Left ventricle myocardium inferior (tissue), 1 donor: ENCODE results near the gene DDX39B. TPM values are rescaled to one million over a fixed set of nuclear protein-coding genes. Genes with fewer than 3 reads are reported as not detected.
"Not testable (repeated sequence)": the region's sequence is repeated elsewhere in the genome, so short reads cannot be mapped to it uniquely, and the experiment has no call there.

Experiments used
- DNase-seq: peaks from one replicate; pipeline ENCODE4 v3.0.0-alpha.2; 2020
- H3K27ac ChIP-seq: fragments of 200-600 bp; replicated peaks from 2 replicates; pipeline ENCODE4 v1.8.0; 2021
- H3K27me3 ChIP-seq: fragments of 200-600 bp; 2 replicates; pipeline ENCODE4 v1.8.0; 2021; ENCODE audit warnings: low read depth
- H3K36me3 ChIP-seq: fragments of 200-600 bp; 2 replicates; pipeline ENCODE4 v1.8.0; 2021
- H3K4me1 ChIP-seq: fragments of 200-600 bp; 2 replicates; pipeline ENCODE4 v1.8.0; 2021
- H3K4me3 ChIP-seq: fragments of 200-600 bp; 2 replicates; pipeline ENCODE4 v1.8.0; 2021; ENCODE audit warnings: mild to moderate bottlenecking, moderate library complexity
- H3K9me3 ChIP-seq: fragments of 200-600 bp; replicated peaks from 2 replicates; pipeline ENCODE4 v1.8.0; 2021
- intact Hi-C: fragments of 100-400 bp; cut with micrococcal nuclease; formaldehyde crosslinking; loops from one replicate; pipeline ENCODE4 v1.11.0; 2022
- long read RNA-seq: library from polyadenylated mRNA; unstranded; transcript quantifications from one replicate; pipeline ENCODE4 v2.0.0, GENCODE V29; 2021
- total RNA-seq: library from RNA; stranded (reverse); fragmentation: NEBNext Ultra II Directional; extraction: Animal tissue kit (Norgen Biotek cat#: 25700); gene quantifications from one replicate; pipeline ENCODE4 v1.2.1, GENCODE V29; 2021
- TF ChIP-seq, protein P1 (sequence below): fragments of 200-600 bp; IDR thresholded peaks from 2 replicates; pipeline ENCODE4 v1.8.0; 2021; ENCODE audit warnings: antibody characterized with exemption, mild to moderate bottlenecking, borderline replicate concordance
- donor health status: DM: no; HTN: yes; CAD: no; lungs with severe emphysema.

DDX39B gene
- total RNA-seq: 179 TPM
- long read RNA-seq, full-length matches to known transcripts: 88 of 108 reads
- long read RNA-seq, partial matches to known transcripts: 11 of 108 reads
- long read RNA-seq, other reads (novel, unspliced or antisense): 9 of 108 reads

DNA sequence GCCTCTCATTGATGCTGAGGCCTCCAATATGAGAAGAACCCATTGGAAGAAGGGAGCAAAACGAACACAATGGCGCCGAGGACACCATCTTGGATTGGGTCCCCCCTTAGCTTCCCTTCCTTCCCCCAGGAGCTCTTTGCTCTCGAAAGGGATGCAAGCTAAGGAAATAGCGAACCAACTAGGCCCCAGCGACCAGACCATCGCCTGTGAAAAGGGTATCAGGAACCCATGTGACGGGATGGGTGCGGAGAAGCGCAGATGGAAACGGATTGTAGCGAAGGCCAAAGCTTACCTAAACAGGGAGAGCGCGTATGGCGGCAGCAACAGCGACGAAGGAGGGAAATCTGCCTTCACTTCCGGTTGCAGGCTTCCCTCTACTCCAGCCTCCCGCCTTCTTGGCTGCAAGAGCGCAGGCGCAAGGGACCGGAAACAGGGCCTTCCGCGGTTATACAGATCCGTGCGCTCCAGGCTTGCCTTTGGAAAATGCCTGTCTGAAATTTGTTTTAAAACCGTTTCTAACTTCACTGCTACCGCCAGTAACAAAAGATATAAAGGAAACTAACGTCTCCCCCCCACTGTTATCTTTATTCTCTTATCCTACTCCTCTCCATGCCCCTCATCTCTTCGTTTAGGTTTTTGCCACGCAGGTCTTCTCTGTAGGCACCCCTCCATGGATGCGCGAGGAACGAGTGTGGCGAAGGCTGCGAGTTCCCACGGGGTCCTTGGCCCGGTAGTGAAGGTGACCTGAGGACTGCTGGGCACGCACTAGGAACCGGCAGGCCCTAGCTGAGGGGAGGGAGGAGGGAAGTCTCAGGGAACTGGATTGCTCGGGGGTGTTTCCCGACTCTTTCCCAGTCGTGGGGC lies at the start of gene DDX39B:
TSS of gene DDX39B (minus strand) at position 346 of the 864 bp plus-strand sequence. CDS start 1,471 bp downstream, outside the sequence.
- H3K9me3 ChIP-seq: no peaks in the 10 kb centered on the region

DNA sequence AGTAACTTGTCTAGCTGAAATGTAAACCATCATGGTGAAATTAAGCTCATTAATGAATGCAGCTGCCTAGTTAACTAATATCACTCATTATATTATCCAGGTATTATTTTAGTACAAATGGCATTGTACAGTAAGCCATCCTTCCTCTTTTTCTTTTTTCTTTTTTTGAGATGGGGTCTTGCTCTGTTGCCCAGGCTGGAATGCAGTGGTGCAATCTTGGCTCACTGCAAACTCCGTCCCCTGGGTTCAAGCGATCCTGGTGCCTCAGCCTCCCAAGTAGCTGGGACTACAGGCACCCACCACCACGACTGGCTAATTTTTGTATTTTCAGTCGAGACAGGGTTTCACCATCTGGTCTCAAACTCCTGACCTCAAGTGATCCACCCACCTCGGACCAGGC lies 48.9 kb upstream of the DDX39B start:
- DNase-seq, H3K27me3 ChIP-seq, H3K4me1 ChIP-seq, H3K27ac ChIP-seq, H3K4me3 ChIP-seq, H3K36me3 ChIP-seq, intact Hi-C loops, H3K9me3 ChIP-seq: not testable (repeated sequence)

More for the DNA sequence above, at the start of gene DDX39B:
- intact Hi-C loops: no loop called here
- TF ChIP-seq, protein P1, sequence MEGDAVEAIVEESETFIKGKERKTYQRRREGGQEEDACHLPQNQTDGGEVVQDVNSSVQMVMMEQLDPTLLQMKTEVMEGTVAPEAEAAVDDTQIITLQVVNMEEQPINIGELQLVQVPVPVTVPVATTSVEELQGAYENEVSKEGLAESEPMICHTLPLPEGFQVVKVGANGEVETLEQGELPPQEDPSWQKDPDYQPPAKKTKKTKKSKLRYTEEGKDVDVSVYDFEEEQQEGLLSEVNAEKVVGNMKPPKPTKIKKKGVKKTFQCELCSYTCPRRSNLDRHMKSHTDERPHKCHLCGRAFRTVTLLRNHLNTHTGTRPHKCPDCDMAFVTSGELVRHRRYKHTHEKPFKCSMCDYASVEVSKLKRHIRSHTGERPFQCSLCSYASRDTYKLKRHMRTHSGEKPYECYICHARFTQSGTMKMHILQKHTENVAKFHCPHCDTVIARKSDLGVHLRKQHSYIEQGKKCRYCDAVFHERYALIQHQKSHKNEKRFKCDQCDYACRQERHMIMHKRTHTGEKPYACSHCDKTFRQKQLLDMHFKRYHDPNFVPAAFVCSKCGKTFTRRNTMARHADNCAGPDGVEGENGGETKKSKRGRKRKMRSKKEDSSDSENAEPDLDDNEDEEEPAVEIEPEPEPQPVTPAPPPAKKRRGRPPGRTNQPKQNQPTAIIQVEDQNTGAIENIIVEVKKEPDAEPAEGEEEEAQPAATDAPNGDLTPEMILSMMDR: no peak
- Histone ChIP-seq H3K27me3 (no peaks in the 10 kb centered on the region), H3K4me1 (peaks cover 62% of the 10 kb centered on the region), H3K36me3 (peaks cover 35% of the 10 kb centered on the region), H3K27ac (peak within 1 kb of the TSS; percentile 92), H3K4me3 (peak within 1 kb of the TSS; percentile 83)
- peak; percentile 94 for DNase-seq

DNA sequence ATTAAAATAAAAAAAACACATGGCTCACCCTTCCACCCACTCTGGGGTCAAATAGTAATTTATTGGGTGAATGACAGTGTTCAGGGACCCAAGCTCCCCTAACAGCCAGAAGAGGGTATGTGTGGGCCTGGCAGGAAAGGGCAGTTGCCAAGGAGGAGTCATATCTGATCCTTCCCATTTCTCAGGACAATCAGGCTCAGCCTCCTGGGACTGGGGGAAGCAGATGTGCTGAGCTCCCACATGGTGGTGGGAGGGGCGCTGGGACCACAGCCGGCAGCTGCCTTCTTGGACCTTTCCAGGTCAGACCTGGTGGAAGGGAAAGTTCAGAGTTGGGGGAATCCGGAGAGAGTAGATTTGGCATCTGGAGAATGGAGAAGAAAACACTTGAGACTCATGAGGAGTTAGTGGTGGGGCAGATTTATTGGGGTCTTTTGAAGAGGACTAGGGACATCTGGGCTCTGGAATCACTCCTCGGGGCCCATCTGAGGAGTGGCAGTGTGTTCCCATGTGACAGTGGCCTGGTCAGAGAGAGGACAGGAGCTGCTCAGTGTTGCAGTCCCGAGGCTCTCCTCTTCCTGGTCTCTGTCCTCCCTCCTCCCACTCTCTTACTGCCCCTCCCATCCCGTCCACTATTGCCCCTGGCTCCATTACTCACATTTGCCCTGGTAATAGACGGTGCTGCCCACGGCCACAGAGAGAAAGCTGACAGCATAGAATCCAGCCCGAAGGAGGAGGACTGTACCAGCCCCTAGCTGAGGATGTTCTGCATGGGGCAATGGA lies 47.3 kb upstream of the DDX39B start:
- intact Hi-C loops: no loop called here
- Histone ChIP-seq H3K36me3 (no peaks in the 10 kb centered on the region), H3K27me3 (no peaks in the 10 kb centered on the region), H3K4me1 (peaks cover 3% of the 10 kb centered on the region), H3K9me3 (no peaks in the 10 kb centered on the region), H3K27ac (no peak overlapping the region), H3K4me3 (no peak overlapping the region)
- TF ChIP-seq, protein P1: no peak
- no peak for DNase-seq

DNA sequence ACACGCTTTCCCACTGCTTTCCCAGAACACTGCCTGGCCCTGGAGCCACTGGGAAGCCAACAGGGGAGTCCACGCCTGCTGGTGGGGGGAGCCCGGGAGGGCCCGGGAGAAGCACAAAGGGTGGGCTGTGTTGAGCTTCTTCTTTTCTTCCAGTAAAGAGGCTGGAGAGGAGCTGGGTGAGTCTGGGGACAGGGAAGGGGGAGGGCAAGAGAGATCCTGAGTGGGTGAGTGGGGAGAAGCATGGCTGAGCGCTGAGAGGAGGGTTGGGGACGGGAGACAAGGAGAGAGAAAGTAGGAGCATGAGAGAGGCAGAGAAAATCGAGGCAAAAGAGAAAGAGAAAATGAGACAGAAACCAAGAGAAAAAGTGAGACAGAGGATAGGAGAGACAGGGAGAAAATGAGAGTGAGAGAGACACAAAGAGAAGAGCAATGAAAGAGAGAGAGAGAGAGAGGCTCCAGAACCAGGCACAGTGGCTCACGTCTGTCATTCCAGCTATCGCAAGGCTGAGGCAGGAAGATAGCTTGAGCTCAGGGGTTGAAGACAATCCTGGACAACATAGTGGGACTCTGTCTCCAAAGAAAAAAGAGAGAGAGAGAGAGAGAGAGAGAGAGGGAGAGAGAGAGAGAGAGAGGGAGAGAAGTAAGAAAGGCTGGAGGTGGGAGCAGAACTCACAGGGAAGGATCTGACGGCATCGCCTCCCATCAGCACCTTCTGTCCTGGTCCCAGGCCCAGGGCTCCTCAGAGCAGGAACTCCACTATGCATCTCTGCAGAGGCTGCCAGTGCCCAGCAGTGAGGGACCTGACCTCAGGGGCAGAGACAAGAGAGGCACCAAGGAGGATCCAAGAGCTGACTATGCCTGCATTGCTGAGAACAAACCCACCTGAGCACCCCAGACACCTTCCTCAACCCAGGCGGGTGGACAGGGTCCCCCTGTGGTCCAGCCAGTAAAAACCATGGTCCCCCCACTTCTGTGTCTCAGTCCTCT lies 46.3 kb upstream of the DDX39B start:
- peak overlapping the region; percentile 49 for H3K27ac ChIP-seq
- H3K9me3 ChIP-seq: no peaks in the 10 kb centered on the region

DNA sequence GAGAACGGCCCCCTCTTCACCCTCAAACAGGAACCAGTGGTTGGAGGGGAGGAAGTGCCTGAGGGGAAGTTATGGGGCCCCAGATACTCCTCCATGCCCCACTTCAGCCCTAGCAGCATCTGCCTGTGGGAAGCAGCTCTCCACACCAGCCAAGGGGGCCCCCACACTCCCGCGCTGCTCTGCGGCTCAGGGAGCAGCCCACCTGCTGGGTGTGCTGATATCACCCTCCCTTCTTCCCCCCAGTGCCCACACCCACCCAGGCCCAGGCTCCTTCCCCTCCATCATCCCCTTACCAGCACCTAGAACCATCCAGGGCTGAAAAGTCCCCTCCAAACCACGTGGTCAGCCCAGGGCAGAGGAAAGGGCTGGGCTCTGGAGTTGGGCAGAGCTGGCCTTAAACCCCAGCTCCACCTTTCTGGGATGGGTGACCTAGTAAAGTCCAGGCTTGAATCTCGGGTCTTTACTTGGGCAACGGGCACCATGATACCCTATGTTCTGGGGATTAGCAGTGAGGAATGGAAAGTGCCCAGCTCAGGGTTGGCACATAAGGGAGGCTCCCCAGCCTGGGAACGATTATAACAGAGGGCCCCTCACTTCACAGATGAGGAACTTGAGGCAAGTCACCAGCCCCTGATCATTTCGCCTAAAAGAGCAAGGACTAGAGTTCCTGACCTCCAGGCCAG lies 44.9 kb upstream of the DDX39B start:
- intact Hi-C loops: no loop called here
- TF ChIP-seq, protein P1: no peak
- peaks cover 16% of the 10 kb centered on the region for H3K4me1 ChIP-seq
- H3K27ac ChIP-seq: peak overlapping the region; percentile 49
- no peak for DNase-seq
- H3K9me3 ChIP-seq: no peaks in the 10 kb centered on the region
- peak overlapping the region; percentile 29 for H3K4me3 ChIP-seq
- no peaks in the 10 kb centered on the region for H3K36me3 ChIP-seq
- H3K27me3 ChIP-seq: no peaks in the 10 kb centered on the region

More for the DNA sequence above, 46.3 kb upstream of the DDX39B start:
- no peak for DNase-seq
- Histone ChIP-seq H3K27me3 (no peaks in the 10 kb centered on the region), H3K4me3 (peak overlapping the region; percentile 29), H3K4me1 (peaks cover 3% of the 10 kb centered on the region), H3K36me3 (no peaks in the 10 kb centered on the region)
- TF ChIP-seq, protein P1: no peak
- intact Hi-C loops: no loop called here
